ENCODE measurements around the gene FKBP5.
"Not testable (repeated sequence)": the region's sequence is repeated elsewhere in the genome, so short reads cannot be mapped to it uniquely, and the experiment has no call there.

Gene FKBP5

DNA sequence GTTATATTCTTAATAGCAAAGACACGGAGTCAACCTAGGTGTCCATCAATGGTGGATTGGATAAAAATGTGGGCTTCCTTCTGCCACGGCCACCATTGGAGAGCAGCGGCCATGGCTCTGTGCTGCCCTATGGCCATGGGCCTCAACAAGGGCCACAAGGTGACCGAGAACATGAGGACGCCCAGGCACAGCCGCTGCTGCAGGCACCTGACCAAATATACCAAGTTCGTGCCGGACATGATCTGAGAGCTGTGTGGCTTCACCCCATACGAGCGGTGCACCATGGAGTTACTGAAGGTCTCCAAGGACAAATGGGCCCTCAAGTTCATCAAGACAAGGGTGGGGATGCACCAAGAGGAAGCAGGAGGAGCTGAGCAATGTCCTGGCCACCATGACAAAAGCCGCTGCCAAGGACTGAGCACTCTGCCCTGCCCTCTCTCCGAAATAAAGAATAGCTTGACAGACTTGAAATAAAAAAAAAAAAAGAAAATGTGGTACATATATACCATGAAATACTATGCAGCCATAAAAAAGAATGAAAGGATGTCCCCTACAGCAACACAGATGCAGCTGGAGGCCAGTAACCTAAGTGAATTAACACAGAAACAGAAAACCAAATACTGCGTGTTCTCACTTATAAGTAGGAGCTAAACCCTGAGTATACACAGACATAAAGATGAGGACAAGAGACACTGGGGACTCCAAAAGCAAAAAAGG, 81.0 kb downstream of the FKBP5 start:
- DNase-seq, result no peak

DNA sequence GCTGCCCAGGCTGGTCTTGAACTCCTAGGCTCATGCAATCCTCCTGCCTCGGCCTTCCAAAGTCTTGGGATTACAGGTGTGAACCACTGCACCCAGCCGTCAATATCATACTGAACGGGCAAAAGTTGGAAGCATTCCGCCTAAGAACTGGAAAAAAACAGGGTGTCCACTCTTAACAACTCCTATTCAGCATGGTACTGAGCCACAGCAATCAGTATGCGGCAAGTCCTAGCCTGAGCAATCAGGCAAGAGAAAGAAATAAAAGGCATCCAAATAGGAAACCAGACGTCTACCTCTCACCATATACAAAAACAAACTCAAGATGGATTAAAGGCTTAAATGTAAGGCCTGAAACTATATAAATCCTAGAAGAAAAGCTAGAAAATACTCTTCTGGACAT, 83.1 kb downstream of the FKBP5 start:
- no peak for DNase-seq

DNA sequence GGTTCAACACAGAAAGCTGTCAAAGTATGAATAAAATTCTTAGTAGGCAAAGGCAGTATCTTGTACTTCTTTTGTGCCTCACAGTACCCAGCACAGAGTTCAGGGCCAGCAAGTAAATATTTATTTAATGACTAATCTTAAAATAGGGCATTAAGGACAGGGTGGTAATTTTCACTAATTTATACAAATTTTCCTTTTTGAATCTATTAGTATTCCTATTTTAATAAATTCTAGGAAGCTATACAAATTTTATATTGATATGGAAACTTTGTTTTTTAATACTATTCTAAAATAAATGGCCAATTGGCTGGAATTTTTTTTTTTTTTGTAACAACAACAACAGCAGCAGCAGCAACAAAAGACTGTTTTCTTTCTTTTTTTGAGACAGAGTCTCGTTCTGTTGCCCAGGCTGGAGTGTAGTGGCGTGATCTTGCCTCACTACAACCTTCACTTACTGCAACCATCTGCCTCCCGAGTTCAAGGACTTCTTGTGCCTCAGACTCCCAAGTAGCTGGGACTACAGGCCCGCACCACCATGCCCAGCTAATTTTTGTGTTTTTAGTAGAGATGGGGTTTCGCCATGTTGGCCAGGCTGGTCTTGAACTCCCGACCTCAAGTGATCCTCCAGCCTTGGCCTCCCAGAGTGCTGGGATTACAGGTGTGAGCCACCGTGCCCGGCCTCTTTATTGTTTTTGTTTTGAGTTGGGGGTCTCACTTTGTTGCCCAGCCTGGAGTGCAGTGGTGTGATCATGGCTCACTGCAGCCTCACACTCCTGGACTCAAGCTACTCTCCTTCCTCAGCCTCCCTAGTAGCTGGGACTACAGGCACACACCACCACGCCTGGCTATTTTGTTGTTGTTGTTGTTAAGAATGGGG, 85.2 kb downstream of the FKBP5 start:
- no peak for DNase-seq

DNA sequence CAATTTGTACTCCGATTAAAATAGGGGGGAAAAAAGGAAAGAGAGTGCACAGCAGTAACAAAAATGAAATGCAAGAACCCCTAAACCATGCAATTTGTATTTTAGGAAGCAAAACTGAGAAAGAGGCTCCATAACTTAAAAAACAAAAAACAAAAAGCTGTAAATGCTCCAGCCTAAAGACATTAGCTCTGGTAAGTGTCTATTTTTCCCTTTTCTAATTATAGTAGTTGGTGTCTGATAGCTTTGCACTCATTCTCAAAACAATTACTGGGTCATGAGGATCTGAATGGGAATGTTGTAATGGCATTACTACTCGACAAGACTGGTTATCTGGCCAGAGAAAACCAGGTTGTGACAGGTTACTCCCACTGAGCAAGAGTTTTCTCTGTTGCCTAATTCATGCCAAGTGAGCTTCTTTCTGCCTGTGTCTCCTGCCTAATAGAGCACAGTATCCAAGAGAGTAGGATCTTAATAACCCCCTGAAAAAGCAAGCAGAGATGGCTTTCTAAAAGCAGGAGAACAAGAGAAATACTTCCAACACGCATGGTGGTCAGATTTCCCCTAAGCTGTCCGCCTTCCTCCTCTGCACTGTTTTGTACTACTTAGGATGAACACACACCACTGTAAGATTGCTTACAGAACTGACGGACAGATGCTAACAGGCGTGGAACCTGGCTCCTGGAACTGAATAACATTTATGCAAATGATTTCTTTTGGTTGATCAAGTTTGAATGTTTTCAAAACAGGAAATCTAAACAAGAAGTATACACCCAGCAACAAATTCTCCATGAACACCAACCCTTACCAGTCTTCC, 86.4 kb downstream of the FKBP5 start:
- no peak for DNase-seq

DNA sequence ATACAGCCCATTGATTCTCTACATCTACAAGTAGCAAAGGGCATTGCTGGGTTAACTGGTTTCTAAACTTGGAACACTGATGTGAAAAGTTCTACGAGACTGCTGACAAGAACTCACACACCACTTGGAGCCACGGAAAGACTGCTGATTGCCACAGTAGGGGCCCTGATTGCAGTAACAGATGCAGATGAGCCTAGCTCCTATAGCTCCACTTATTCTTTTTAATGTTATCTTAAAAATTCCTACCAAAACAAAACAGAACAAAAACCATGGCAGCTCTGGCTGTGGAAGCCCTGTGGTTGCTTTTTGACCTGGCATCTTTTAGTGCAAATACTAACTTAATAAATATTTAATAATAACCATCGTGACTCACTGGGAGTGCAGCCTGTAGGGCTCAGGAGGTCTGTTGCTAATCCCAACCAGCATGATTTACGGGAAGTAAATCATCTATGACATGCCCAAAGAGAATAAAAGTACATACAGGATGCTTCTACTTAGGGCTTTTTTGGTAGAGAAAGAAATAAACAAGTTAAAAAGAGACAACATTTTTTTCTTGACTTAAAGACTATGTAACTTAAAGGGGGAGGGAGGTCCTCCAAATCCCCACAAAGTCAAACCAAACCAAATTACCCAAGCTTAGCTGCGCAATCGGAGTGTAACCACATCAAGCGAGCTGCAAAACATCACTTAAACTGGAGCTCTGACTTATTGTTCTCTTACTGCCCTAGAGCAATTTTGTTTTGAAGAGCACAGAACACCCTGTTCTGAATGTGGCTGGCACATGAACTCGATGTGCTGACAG, 87.2 kb downstream of the FKBP5 start:
- DNase-seq, result no peak

DNA sequence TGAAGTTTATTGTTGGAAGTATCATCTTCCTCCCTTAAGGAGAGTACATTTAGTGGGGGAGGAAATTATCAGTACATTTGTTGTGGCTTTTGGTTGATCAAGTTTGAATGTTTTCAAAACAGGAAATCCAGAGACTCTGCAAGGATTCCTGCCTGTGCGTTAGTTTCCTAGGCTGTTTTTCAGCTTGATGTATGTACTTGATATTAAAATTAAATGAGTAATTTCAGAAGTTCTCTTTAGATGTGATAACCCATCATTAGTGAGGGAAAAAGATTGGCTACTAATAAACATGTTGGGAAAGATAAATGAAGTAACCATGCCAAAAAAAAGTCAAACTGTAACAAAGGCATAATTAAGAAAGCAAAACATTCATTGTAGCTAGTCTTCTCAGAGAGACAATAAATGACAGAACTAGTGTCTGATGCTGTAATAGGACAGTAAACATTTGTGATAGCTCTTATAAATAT, 88.0 kb downstream of the FKBP5 start:
- DNase-seq, result no peak

DNA sequence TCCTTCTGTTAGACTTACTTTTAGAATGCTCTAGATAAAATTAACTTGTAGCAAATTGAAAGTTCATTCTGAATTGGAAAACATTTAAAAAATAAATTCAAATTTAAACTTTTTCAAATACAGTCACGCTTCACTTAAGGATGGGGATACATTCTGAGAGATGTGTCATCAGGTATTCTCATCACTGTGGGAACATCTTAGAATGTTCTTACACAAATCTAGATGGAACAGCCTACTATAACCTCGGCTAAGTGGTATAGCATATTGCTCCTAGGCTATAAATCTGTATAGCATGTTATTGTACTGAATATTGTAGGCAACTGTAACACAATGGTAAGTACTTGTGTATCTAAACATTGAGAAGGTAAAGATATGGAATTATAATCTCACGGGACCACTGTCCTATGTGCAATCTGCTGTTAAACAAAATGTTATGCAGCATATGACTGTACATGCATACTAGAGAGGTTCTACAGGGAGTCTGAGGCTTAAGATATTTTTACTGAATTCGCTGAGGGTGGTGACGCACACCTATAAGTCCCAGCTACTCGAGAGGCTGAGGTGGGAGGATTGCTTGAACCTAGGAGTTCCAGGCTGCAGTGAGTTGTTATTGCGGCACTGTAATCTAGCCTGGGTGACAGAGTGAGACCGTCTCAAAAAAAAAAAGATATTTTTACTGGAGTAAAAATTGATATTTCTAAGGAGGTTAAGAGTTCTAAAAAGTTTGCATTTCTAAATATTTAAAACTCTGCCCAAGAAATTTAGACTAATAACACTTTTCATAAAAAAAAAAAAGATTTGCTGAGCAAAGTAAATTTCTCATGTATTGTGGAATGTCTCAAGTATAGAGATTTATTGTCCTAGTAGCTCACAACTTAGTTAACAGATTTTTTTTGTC, 88.7 kb downstream of the FKBP5 start:
- no peak for DNase-seq

DNA sequence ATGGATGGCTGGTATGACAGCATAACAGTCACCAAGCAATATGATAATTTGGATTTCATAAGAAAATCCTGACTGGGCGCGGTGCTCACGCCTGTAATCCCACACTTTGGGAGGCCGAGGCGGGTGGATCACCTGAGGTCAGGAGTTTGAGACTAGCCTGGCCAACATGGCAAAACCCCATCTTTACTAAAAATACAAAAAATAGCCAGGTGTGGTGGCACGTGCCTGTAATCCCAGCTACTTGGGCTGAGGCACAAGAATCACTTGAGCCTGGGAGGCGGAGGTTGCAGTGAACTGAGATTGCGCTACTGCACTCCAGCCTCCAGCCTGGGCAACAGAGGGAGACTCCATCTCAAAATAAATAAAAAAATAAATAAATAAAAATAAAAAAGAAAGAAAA, 90.1 kb downstream of the FKBP5 start:
- DNase-seq, result not testable (repeated sequence)

DNA sequence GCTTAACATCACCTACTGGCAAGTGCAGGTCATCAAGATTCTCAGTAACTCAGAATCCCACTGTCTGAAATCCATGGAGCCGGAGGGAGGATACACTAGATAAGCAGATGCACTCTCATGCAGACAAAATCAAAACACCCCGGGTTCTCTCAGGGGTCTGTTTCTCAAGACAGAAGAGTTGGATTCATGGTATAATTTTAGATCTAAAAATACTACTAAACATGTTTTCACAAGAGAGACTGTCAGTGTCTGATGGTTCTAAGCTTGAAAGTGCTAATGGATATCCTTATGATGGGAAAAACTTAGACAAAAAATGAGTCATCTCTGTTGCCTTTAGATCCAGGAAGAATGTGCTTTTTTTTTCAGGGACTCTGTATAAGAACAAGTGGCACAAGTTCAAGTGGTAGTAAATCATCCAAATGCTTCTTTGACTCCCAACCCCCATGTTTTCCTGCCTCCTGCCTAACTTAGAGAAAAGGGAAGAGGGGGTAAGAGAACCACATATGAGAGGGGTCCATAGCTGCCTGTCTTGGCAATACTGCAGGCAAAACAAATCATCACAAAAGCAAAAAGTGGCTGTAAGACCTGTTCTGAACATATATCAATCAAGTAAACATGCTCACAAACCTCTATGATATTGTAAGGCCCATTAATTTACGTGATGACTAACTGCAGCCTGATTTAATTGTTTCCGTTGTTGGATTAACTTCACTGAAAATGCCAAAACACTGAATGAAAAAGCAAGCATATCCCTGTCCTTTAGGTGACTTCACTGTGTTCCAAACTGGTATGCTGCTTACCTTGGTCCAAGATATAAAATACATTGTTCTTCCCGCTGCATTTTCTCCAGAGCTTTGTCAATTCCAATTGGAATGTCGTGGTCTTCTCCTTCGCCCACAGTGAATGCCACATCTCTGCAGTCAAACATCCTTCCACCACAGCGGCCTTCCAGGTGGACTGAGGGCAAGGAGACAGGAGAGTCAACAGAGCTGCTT, 92.0 kb downstream of the FKBP5 start:
- no peak for DNase-seq

DNA sequence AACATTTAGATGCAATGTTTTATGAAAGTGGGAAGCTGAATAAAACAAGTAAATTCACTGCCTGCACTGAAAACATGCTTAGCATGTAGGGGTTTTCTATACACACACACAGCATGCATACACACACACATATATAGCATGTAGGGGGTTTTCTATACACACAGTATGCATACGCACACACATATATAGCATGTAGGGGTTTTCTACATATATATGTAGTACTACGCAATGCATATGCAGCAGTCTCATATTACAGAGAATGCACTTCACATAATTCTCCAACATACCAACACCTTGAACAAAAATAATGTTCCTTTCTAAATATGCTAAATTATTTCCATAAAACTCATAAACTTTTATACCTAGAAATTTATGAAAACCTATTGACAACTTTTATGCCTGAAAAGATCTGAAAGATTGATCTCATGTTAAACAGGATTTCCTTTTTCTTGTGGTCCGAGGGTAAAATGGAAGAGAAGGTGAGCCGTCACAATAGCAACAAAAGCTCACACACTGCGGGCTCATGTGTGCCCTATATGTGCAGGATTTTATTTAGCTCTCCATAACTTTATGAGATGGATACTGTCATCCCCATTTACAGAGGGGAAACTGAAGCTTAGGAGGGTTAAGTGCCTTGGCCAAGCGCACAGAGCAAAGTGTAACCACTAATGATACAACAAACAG, 94.1 kb downstream of the FKBP5 start:
- DNase-seq, result no peak

DNA sequence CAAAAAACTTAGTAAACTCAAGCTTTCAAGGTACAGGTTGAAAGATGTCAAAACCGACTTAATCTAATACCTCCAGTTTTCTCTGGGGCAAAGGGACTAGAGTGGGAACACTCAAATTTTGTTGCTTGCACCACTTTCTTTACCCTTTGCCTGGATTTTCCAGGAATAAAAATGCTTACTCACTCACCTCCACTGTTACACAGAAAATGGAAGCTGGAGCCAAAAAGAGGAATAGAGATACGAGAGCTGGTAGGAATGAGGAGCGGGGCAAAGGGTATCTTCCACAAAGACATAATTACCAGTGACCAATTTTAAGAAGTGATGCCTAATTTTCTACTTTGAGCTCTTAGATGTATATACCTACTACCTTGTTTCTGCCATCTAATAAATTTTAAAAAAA, 96.5 kb downstream of the FKBP5 start:
- DNase-seq, result no peak

DNA sequence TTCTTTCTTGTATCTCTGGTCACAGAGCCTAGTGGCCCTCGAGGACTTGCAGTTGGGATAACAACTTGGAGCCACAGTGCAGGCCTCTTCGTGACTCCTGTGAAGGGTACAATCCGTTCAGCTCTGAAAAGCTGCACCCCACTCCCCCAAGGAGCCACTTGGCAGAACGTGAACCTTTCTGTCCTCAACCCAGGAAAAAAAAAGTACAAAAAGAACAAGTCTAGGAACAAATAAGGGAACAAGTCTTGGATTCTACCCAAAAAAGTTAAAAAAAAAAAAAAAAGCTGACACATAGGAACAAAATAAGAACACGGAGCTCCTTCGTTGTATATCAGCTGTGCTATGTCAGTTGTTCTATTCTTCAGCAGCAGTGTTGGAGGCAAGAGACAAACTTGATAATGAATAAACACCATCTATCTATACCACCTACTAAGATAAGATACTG, 98.1 kb downstream of the FKBP5 start:
- no peak for DNase-seq

DNA sequence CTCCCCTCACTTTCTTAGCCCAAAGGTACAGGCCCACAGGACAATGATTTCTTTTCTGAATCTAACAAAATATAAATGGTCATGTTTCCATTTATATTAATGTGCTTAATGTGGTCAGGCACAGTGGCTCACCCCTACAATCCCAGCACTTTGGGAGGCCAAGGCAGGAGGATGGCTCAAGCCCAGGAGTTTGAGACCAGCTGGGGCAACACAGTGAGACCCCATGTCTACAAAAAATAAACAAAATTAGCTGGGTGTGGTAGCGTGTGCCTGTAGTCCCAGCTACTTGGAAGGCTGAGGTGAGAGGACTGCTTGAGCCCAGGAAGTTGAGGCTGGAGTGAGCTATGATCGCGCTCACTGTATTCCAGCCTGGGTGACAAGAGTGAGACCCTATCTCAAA, 98.8 kb downstream of the FKBP5 start:
- no peak for DNase-seq

DNA sequence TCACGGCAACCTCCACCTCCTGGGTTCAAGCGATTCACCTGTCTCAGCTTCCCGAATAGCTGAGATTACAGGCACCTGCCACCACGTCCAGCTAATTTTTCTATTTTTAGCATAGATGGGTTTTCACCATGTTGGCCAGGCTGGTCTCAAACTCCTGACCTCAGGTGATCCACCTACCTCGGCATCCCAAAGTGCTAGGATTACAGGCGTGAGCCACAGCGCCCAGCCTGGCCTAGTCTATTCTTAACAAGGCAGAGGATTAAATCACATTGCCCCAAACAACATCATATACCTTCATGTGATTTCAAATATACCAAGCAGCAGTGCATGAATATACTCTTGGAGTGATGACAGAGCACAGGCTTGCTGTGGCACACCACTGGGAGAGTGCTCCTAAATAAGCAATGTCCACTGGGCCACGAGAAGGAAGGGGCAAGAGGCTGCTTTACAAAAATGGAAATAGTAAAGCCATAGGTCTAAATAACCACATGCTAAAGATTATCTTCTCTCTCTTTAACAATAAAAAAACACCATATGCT, 99.4 kb downstream of the FKBP5 start:
- no peak for DNase-seq

DNA sequence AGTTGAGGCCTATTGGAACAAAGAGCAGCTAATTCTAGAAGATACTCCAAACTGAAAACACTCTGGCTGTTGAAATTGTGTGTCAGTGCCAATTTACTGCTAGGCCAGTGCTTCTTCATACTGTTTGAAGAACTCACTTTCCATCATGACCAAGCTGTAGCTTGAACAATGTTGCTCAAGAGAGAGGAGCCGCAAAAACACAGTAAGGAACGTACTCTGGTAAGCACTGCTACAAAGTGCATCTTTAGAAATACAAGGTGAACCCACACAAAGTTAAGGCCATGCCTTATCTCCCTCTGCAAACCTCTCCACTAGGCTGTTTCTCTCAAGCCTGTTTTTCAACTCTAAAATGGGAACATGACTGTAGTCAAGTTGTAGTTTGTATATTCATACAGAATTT, 101.5 kb downstream of the FKBP5 start:
- no peak for DNase-seq

DNA sequence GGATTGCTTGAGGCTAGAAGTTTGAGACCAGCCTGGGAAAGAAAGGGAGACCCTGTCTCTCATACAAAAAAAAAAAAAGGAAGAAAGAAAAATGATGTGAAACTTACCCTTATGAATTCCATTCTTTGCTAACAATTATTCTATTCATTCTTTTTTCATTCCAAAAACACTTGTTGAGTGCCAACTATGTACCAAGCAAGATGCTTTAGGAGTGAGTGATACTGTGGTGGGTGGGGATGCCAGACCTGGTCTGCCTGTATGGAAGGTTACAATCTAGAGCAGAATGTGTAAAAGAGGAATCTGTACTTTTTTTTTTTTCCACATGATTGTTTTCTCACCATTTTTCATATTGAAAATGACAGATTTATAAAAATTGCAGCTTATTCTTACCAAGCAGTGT, 102.2 kb downstream of the FKBP5 start:
- no peak for DNase-seq

DNA sequence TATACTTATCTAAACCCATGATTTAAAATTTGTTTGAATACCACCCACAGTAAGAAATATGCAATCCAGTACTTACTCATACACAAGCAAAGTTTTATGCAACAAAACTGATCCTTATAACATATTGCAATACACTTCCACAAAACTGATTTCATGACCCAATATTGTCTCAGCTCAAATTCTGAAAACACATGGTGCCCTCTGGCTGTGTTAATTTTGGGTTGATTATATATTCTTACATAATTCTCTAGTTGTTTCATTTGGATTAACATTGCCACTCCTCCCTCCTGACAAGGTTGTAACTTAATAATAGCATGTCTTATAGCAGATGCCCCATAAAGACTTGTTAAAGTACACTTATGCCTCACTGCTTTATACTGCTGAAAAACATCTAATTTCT, 103.1 kb downstream of the FKBP5 start:
- no peak for DNase-seq

DNA sequence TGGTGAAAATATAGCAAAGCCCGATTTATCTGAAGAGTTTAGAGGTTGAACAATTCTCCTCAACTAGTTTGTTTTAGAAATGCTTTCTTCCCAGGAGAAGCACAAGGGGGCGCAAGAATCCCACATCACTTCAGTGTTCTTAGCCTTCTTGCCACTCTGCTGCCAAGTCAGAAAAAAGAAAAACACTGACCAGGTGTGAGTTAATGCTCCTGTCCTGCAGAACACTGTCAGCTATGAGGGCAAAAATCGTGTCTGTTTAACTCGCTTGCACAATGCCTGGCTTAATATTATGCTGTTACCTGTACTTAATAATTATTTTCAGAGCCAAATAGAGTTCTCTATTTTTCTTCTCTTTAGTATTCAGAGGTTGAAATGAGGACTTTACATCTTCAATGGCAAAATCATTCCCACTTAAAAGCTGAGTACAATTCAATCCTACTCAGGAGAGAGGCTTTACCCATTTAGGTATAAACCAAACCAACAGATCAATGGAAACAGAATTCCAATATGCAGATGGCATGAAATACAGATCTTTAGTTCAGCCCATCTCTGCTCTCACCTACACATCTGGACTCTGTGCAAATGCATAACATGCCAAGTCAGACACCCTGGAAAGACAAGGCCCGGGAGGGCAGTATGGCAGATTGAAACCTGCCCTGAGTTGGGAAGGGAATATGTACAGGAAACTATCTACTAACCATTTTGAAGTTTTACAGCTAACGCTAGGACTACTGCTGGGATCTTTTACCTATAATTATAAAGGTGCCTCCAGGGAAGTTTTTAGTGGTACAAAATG, 104.6 kb downstream of the FKBP5 start:
- peak; percentile 59 for DNase-seq

Measured in activated CD4-positive, CD25-positive, alpha-beta regulatory T cell treated with anti-CD3 and anti-CD28 coated beads, Interleukin-2, amount 50 U/mL, for 72 hours (primary cell).